GM12865 (cell line): ENCODE results near the gene PSMB7.
"Not testable (repeated sequence)": the region's sequence is repeated elsewhere in the genome, so short reads cannot be mapped to it uniquely, and the experiment has no call there.

Experiments
- DNase-seq: peaks from one replicate; pipeline ENCODE4 v3.0.0; 2010; ENCODE audit warnings: low read depth
- H3K4me3 ChIP-seq: 2 replicates; pipeline ENCODE4 v1.5.1; 2011; ENCODE audit warnings: mild to moderate bottlenecking, low read depth, low read length, control low read depth
- TF ChIP-seq, protein P1 (sequence below): IDR thresholded peaks from 2 replicates; pipeline ENCODE4 v1.5.1; 2011; ENCODE audit warnings: low read length, control low read depth, low read depth, inconsistent platforms; ENCODE audit not compliant: insufficient read depth; ENCODE audit errors: missing control alignments

Gene PSMB7

DNA sequence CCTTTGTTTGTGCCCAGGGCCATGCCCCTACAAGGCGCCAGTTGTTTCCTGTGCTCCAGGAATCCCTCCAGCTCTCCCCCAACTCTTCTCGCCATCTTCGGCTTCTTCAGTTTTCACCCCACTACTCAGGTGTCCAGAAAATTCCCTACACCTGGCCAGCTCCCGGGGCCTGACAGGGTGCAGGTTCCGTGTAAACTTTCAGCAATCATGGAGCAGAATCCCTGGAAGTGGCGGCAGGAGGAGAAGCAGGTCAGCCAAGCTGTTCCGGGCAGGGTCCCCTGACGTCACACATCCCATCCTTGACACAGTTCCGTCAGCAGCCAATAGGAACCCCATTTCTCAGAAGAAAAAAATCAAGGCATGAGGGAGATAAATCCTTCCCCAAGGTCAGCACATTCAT lies 22.8 kb upstream of the PSMB7 start:
- no peak overlapping the region for H3K4me3 ChIP-seq
- TF ChIP-seq, protein P1, sequence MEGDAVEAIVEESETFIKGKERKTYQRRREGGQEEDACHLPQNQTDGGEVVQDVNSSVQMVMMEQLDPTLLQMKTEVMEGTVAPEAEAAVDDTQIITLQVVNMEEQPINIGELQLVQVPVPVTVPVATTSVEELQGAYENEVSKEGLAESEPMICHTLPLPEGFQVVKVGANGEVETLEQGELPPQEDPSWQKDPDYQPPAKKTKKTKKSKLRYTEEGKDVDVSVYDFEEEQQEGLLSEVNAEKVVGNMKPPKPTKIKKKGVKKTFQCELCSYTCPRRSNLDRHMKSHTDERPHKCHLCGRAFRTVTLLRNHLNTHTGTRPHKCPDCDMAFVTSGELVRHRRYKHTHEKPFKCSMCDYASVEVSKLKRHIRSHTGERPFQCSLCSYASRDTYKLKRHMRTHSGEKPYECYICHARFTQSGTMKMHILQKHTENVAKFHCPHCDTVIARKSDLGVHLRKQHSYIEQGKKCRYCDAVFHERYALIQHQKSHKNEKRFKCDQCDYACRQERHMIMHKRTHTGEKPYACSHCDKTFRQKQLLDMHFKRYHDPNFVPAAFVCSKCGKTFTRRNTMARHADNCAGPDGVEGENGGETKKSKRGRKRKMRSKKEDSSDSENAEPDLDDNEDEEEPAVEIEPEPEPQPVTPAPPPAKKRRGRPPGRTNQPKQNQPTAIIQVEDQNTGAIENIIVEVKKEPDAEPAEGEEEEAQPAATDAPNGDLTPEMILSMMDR, result no peak
- DNase-seq, result no peak

DNA sequence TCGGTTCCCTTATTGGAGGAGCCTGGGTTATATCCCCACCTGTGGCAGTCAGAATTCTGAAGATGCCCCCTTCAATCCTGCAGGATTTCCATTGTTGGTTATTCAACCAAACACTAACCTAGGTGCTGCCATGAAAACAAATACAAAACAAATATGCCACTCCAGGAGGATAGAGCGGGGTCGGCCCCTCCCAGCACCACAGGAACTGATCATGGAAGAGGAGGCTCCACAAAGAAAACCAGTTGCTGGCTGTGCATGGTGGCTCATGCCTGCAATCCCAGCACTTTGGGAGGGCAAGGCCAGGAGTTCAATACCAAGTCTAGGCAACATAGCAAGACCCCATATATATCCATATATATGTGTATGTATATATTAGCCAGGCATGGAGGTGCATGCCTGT lies 21.8 kb upstream of the PSMB7 start:
- TF ChIP-seq, protein P1, result no peak
- no peak overlapping the region for H3K4me3 ChIP-seq
- DNase-seq, result no peak

DNA sequence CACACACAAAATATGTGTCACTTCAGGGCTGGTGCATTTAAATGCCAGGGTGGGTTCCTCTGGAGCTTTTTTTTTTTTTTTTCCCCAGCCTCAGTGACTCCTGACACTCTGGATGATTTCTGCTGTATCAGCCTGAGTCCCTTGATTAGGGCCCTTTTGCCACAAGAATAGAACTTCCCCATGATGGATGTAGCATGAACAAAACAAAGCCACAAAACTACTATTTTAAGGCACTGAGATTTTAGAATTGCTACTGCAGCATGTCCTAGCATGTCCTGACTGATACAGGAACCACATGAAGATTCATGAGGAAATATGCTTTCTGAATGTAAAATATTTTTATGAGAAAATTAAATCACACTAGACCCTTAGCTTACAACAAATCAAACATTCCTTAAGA lies 21.1 kb upstream of the PSMB7 start:
- DNase-seq, result peak; percentile 51
- no peak overlapping the region for H3K4me3 ChIP-seq
- TF ChIP-seq, protein P1, result no peak

DNA sequence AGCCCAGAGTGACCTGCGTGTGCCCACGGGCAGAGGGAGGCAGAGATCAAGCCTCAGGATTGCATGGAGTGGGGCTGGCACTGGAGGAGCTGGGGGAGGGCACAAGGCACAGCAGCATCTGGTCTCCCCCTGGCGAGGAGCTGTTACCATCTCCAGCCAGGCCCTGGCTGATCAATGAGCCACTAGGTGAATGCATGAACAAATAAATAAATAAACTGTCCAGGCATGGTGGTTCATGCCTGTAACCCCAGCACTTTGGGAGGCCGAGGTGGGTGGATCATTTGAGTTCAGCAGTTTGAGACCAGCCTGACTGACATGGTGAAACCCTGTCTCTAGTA lies 14.3 kb upstream of the PSMB7 start:
- TF ChIP-seq, protein P1, result no peak

DNA sequence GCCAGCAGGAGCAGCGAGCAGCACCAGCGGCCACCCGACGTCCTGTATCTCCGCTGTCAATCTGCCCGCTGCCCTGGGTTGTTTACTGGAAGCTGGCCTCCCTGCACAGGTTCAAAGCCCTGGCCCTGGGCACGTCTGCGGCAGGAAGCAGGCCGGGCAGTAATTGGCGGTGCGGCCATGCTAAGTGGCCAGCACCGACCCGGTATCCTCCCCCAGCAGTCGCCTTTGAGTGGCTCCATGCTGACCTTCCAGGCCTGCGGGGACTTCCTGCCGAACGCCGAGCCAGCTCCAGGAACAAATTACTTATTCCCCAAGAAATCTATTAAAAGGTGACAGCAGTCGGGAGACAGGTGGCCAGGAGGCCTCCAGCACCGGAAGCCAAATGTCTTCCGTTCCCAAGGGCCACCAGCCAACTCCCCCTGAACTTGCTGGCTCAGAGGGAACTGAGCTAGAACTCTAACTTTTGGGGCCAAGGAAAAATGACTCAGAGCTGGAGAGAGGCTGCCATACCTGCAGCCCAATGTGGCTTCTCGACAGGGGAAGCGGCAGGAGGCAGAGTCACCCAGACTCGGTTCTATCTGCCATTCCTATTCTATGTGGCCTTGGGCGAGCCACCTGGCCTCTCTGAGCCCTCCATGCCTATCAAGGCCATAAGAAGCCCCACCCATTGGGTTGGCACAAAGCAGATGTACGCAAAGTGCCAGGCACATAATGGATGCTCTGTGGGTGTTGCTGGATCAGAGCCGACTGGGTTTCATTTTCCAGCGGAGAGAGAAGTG lies 13.7 kb upstream of the PSMB7 start:
- TF ChIP-seq, protein P1, result no peak
- DNase-seq, result no peak
- H3K4me3 ChIP-seq, result no peak overlapping the region

More for the DNA sequence above, 14.3 kb upstream of the PSMB7 start:
- no peak overlapping the region for H3K4me3 ChIP-seq
- no peak for DNase-seq

DNA sequence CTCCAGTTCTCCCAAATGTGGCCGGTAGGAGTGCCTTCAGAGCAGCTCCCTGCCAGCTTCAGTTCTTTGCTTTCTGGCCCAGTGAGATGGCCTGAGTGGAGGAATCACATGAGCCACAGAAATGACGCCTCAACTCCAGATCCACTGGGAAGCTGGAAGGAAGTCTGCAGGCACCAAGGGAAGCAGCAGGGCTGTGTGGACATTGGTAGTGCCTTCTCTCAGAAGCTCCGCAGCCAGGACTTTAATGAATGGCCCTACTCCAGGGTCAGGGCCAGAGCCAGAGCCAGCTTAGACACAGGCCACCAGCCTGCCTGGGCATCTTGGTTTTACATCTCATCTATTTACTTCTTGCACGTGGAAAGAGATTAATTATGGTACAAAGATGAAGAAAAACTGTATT lies 12.0 kb upstream of the PSMB7 start:
- TF ChIP-seq, protein P1, result no peak
- no peak overlapping the region for H3K4me3 ChIP-seq
- no peak for DNase-seq

DNA sequence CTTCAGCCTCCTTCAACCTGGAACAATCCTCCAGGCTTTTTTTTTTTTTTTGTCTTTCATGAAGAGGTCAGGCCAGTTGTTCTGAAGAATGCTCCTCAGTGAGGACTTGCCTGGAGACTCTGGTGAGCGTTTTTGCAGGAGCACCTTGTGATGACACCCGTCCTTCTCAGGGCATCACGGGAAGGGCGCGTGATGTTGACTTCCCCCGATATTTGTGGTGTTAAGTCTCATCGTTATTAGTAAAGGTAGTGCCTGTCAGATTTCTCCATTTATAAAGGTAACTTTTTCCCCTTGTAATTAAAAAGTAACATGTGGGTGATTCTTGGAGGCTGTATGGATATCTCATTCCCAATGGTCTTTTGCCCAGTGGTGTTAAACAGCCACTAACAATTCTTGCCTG lies 11.1 kb upstream of the PSMB7 start:
- H3K4me3 ChIP-seq, result no peak overlapping the region
- DNase-seq, result no peak
- TF ChIP-seq, protein P1, result no peak

DNA sequence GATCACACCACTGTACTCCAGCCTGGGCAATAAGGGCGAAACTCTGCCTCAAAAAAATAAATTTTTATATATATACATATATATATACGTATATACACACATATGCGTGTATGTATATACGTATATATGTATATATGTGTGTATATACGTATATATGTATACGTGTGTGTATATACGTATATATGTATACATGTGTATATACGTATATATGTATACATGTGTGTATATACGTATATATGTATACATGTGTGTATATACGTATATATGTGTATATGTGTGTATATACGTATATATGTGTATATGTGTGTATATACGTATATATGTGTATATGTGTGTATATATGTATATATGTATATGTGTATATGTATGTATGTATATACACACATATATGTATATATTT lies 10.5 kb upstream of the PSMB7 start:
- not testable (repeated sequence) for H3K4me3 ChIP-seq, DNase-seq
